MM.1S (cell line): ENCODE data around the gene COPS7B.
"Not testable (repeated sequence)": the region's sequence is repeated elsewhere in the genome, so short reads cannot be mapped to it uniquely, and the experiment has no call there.

Experiments
- EZH2 ChIP-seq: fragments of 300-600 bp; sonication (generic); optimal IDR thresholded peaks from 2 replicates; pipeline ENCODE3; 2017; ENCODE audit warnings: low read depth, mild to moderate bottlenecking, antibody characterized with exemption, low read length, mixed read lengths
- EZH2phosphoT487 ChIP-seq: fragments of 300-600 bp; sonication (generic); IDR thresholded peaks from 2 replicates; pipeline ENCODE4 v1.6.1; 2018; ENCODE audit warnings: antibody characterized with exemption, low read length
- TF ChIP-seq, protein P1 (sequence below): fragments of 300-600 bp; sonication (generic); IDR thresholded peaks from 2 replicates; pipeline ENCODE4 v1.5.1; 2016; ENCODE audit warnings: antibody characterized with exemption, low read length, mixed read lengths

- TF ChIP-seq, protein P1, sequence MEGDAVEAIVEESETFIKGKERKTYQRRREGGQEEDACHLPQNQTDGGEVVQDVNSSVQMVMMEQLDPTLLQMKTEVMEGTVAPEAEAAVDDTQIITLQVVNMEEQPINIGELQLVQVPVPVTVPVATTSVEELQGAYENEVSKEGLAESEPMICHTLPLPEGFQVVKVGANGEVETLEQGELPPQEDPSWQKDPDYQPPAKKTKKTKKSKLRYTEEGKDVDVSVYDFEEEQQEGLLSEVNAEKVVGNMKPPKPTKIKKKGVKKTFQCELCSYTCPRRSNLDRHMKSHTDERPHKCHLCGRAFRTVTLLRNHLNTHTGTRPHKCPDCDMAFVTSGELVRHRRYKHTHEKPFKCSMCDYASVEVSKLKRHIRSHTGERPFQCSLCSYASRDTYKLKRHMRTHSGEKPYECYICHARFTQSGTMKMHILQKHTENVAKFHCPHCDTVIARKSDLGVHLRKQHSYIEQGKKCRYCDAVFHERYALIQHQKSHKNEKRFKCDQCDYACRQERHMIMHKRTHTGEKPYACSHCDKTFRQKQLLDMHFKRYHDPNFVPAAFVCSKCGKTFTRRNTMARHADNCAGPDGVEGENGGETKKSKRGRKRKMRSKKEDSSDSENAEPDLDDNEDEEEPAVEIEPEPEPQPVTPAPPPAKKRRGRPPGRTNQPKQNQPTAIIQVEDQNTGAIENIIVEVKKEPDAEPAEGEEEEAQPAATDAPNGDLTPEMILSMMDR: not testable (repeated sequence)
- TF ChIP-seq EZH2, EZH2phosphoT487: not testable (repeated sequence)
Observed at GRCh38 chr2:231748153-231748896, 37.9 kb upstream of the COPS7B start.
